D721Med (cell line): ENCODE data around the gene LCP2.

Experiments used
- DNase-seq: peaks from one replicate; pipeline ENCODE4 v3.0.0; 2011; ENCODE audit warnings: low spot score; ENCODE audit not compliant: insufficient read length
- FAIRE-seq: peaks from 2 replicates; lab custom pipeline; 2011; peaks lifted over from hg19 to GRCh38; lab: Jason Lieb, UNC
- TF ChIP-seq, protein P1 (sequence below): IDR thresholded peaks from 2 replicates; pipeline ENCODE4 v1.5.1; 2012; ENCODE audit warnings: mild to moderate bottlenecking, control low read depth; ENCODE audit not compliant: insufficient read depth; ENCODE audit errors: missing control alignments

LCP2 gene

DNA sequence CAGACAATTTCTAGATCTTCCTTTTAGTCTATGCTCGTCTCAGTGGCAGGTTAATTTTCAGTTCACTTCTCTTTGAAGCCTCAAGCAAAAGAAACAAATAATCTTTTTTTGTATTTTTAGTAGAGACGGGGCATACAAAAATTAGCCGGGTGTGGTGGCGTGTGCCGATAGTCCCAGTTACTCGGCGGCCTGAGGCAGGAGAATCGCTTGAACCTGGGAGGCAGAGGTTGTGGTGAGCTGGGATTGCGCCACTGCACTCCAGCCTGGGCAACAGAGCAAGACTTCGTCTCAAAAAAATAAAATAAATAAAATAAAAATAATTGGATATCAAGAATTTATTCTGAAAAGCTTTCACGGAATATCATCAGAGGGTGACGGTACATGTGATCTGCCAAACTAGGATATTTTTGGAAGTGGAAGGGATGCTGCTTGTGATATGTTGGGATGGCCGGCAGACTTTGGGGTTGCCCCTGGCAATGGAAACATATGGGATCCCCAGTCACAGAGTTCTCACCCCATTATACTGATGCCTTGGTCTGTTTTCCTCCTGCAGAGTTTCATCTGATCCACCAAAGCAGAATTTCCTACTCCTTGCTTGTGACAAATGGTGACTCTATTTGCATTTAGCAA lies 7.6 kb upstream of the LCP2 start:
- TF ChIP-seq, protein P1, sequence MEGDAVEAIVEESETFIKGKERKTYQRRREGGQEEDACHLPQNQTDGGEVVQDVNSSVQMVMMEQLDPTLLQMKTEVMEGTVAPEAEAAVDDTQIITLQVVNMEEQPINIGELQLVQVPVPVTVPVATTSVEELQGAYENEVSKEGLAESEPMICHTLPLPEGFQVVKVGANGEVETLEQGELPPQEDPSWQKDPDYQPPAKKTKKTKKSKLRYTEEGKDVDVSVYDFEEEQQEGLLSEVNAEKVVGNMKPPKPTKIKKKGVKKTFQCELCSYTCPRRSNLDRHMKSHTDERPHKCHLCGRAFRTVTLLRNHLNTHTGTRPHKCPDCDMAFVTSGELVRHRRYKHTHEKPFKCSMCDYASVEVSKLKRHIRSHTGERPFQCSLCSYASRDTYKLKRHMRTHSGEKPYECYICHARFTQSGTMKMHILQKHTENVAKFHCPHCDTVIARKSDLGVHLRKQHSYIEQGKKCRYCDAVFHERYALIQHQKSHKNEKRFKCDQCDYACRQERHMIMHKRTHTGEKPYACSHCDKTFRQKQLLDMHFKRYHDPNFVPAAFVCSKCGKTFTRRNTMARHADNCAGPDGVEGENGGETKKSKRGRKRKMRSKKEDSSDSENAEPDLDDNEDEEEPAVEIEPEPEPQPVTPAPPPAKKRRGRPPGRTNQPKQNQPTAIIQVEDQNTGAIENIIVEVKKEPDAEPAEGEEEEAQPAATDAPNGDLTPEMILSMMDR, result no peak
- no peak for DNase-seq
- FAIRE-seq, result no peak

DNA sequence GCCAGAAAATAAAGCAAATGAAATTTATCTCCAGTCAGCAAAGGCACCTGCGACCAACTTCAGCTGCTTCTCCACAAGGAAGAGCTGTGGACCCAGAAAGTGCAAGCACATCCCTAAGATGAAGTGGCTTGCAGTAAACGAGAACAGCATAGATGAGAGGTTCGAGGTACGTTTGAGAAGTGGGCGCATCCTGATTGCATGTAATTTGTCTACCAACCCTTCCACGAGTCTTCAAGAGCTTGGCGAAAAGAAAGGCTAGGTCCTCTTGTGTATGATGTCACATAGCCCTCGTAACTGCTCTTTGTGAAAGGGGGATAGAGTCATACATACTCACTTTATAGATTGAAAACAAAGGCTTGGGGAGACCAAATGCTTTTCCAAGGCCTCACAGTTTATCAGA lies 6.0 kb upstream of the LCP2 start:
- DNase-seq (no peak), FAIRE-seq (no peak)
- TF ChIP-seq, protein P1, result no peak

DNA sequence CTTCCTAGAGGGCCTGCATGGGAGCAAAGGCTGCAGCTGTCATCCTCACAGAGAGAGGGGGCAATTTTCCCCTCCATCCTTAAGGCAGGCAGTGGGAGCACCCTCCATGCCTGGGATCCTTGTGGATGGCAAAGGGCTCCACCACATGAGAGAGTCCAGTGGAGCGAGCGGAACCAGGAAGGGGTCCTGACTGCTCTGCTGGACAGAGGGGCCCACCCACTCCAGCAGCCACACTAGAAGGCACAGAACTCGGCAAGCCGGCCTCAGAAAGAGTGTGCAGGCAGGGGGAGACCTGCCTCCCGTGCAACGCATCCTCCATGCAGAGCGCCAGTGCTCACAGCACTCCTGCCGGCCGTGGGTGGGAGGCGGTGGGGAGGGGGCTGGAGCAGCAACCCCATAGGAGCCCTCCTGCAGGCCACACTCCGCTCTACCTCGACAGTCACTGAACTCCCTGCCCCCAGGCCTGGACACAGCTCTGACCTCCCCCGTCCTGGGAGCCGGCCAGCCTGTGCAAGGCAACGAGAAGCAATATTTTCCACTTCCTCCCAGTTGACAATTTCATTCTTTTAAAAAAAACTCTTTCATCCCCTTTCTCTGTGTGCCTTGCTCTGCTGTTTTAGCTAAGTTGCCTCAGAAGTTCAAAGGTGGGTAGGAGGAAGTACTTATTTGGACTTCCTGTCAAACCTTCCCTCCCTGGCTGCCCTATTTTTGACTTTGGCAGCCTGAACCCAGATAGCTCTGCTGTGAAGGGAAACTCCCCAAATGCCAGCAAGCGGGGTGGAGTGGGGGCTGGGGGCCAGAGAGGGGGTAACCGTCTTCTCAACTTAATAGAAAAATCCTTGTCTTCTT lies 5.3 kb upstream of the LCP2 start:
- FAIRE-seq, result no peak
- no peak for DNase-seq
- TF ChIP-seq, protein P1, result no peak

DNA sequence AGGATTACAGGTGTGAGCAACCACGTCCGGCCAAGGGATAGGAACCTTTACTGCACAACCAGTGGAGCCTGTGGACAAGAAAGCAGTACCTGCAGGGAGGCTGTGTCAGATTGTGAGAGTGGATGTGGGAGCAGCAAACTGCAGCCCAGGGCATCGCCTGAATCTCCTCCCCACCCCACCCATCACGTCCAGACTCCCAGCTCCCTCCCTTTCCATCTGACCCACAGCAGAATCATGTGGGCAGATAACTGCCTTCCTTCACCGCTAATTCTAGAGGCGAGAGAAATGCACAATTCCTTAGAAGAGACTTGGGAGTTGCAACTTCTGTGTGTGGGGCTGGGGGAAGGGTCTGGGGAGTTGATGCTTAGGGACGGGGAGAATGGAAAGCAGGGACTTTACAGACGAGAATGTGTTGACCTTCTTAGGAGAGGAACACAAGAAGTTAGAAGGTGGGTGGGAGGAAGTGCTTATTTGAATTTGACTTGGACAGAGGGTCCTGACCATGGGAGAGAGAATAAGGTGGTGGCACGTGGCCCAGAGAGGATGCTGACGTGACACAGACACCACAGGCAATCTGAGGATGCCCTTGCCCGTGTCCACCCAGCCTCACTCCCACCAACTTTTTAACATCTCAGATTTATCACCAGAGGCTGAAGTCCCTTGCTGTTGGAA lies 4.5 kb upstream of the LCP2 start:
- no peak for DNase-seq
- no peak for FAIRE-seq
- TF ChIP-seq, protein P1, result no peak

DNA sequence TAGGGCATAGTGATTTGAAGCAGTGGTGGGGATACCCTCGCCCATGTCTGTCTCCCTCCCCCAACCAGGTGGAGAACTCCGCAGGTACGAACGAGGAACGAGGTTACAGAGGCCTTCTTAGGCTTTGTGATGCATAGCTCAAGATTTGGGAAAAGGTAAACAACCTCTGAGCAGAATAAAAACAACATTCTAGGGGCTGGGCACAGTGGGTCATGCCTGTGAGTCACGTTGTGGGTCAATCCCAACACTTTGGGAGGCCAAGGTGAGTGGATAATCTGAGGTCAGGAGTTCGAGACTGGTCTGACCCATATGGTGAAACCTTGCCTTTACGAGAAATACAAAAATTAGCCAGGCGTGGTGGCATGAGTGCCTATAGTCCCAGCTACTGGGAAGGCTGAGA lies 3.6 kb upstream of the LCP2 start:
- TF ChIP-seq, protein P1, result no peak
- no peak for FAIRE-seq

DNA sequence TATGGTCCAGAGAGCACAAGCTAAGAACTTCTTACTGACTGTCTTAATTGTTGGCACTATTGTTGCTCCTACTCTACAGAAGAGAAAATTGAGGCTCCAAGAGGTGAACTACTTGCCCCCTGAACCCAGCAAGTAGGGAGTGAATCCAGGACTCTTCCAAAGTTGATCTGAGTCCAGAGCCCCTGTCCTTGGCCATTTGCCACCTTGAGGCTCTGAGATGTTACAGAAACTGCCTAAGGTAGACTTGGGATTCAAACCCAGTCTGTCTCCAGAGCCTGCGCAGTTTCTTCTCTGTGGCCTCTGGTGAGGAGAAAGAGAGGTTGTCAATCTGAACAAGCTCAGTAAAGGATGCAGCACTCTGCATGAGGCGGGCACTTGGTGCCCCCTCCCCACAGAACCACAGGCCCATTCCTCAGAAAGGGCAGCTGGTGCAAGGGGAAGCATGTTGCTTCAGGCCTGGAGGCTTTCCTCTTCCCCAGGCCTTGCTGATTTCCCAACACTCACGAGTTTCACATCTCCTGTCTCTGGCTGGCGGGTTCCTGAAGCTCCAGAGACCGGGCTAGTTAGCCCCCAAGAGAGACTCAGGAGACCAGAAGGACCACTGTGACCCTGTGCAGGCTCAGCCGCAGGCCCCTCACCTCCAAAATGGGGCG lies 2.9 kb upstream of the LCP2 start:
- TF ChIP-seq, protein P1, result no peak
- FAIRE-seq (no peak), DNase-seq (no peak)

More for the DNA sequence above, 3.6 kb upstream of the LCP2 start:
- DNase-seq, result no peak
